Stomach (tissue), 4 donors: ENCODE data around the gene KCNC1.

Source experiments
- EP300 ChIP-seq: sonication (generic); formaldehyde crosslinking; IDR thresholded peaks from one replicate; pipeline ENCODE4 v1.6.1; 2017; ENCODE audit warnings: antibody characterized with exemption
- POLR2A ChIP-seq, 4 donors: fragments of 450-650 bp; IDR thresholded peaks; one replicate each; pipeline ENCODE4 v1.6.1; 2016; ENCODE audit warnings: antibody characterized with exemption in 4 of 4, control low read depth in 2 of 4, mild to moderate bottlenecking in 1 of 4, moderate library complexity in 1 of 4
- POLR2AphosphoS5 ChIP-seq, 3 donors: sonication (generic); formaldehyde crosslinking; IDR thresholded peaks; one replicate each; pipeline ENCODE4 v1.6.1; 2016; ENCODE audit warnings: antibody characterized with exemption in 3 of 3
- TF ChIP-seq, protein P1 (sequence below), 7 experiments: fragments of 450-650 bp in 4 of 7; fragments of 200-600 bp in 3 of 7; sonication (generic) in 3 of 7; IDR thresholded peaks; one replicate each; pipeline ENCODE4 v1.5.1; 2016 to 2019; ENCODE audit warnings: antibody characterized with exemption in 7 of 7, control low read depth in 2 of 7, mild to moderate bottlenecking in 1 of 7

DNA sequence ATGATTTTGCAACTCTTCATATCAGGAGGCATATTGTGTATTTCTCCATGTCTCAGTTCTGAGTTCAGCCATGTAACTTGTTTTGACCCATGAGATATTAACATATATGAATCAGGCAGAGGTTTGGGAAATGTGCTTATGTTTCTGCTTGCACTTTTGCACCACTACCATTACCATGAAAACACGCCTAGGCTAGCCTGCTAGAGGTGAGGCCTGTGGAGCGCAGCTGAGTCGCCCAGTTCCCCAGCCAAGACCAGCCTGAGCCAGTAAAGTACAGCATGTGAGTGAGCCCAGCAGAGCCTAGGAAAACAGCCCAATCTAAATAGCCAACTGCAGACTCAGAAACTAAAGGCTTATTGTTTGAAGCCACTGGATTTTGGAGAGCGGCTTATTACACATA lies 33.6 kb upstream of the KCNC1 start:
- TF ChIP-seq, protein P1, sequence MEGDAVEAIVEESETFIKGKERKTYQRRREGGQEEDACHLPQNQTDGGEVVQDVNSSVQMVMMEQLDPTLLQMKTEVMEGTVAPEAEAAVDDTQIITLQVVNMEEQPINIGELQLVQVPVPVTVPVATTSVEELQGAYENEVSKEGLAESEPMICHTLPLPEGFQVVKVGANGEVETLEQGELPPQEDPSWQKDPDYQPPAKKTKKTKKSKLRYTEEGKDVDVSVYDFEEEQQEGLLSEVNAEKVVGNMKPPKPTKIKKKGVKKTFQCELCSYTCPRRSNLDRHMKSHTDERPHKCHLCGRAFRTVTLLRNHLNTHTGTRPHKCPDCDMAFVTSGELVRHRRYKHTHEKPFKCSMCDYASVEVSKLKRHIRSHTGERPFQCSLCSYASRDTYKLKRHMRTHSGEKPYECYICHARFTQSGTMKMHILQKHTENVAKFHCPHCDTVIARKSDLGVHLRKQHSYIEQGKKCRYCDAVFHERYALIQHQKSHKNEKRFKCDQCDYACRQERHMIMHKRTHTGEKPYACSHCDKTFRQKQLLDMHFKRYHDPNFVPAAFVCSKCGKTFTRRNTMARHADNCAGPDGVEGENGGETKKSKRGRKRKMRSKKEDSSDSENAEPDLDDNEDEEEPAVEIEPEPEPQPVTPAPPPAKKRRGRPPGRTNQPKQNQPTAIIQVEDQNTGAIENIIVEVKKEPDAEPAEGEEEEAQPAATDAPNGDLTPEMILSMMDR (IDR thresholded peaks at IDR 0.05): no peak
- TF ChIP-seq POLR2AphosphoS5 (IDR thresholded peaks at IDR 0.05): no peak
- no peak for TF ChIP-seq POLR2A (IDR thresholded peaks at IDR 0.05)
- no peak for TF ChIP-seq EP300
